Stimulated activated CD8-positive, alpha-beta memory T cell treated with anti-CD3 and anti-CD28 coated beads, Interleukin-15, amount 100 ng/mL, for 48 hours (primary cell): ENCODE results near the gene PCSK6.

Source experiments
- DNase-seq, 2 donors: peaks; one replicate each; pipeline ENCODE4 v3.0.0-alpha.2; 2020; ENCODE audit warnings: low read depth in 2 of 2

The PCSK6 gene

DNA sequence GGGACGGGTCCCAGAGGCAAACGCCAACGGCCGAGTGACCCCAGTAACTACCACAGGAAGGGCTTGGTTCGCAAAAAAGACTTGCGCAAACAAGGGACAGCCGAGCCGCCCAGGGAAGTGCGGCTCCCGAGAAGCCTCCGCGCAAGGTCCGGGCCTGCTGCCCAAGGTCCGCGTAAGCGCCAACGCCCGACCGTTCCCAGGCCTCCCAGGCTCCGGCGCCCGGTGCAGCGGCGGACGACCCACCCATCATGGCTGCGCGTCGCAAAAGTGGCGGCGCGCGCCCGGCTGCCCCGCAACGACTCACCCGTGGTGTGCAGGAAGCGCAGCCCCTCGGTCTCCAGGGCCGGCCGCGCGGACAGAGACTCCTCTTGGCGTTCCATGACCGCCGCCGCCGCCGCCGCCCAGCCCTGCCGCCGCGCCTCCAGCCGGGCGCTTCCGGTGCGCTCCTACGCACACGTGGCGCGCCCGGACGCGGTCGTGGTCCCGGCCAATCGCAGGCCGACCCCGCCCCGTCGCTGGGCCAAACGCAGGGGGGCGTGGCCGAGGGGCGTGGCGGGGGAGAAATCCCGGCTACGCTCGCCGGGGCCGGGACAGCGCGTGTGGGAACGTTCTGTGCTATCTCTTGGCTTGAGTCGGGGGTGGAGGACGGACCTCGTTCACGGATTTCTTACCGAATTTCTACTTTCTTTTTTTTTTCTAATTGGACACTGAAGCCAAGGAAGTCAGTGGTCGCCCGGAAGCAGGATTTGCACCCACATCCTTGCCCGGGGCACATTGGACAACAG is 212.3 kb downstream of the PCSK6 start, which contains the start of gene SELENOS:
Gene SELENOS (minus strand): TSS at position 448 of the 785 bp plus-strand sequence. CDS start 68 bp downstream, at position 380.
- peak; percentile 84 to 85 for DNase-seq

DNA sequence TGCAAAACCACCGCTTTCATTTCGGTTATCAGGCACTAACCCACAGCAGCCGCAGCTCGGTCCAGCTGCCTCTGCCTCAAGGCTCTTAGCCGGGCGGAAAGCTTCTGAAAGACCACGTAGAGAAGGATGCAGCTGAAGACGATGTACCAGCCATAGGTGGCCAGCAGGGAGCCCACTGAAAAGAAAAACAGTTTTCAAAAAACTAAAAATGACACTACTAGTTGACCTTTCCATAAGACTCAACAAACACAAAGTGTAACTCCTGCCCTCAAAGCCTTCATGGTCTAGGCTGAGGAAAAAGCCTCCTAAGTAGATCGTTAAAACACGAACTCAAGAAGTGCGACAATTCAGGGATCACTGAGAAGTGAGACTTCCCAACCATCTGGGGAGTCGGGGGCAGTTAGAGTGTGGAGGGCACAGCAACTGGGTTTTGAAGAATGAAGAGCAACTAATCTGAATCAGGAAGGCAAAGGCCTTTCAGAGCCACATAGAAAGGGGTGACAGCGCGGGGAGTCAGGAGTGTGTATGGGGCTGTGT is 212.9 kb downstream of the PCSK6 start:
- no peak for DNase-seq

DNA sequence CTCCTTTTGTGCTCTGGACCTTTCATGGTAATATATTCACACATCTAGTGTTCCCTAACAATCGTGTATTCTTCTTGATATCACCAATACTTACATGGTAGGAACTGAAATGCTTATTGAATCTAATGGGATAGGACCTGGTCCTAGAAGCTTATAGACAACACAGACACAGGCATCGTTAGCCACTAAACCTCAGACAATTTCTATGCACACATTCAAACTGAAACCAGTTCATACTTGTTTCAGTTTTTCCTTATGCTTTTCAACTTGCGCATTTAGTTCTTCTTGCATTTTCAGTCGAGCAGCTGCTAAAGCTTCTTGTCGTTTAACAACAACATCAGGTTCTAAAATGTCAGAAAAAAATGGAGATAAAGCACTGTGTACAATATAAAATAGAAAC is 214.5 kb downstream of the PCSK6 start:
- DNase-seq: no peak

DNA sequence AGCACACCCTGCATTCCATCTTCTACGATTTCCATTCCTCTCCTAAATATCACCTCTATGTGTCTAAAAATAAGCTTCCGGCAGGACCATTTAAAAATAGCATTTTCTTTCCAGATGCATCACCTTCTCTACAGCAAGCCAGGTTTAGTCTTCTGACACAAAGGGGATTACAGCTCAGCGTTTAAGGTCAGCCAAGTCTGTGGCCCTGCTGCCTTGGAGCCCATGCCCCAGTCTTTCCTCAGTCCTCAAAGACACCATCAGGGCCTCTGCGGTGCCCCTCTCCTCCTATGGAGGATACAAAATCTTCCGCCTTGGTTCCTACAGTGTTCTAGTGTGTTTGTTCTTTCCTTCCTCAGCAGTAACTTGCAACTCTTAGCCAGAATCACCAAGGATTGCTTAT is 216.0 kb downstream of the PCSK6 start:
- DNase-seq: no peak

DNA sequence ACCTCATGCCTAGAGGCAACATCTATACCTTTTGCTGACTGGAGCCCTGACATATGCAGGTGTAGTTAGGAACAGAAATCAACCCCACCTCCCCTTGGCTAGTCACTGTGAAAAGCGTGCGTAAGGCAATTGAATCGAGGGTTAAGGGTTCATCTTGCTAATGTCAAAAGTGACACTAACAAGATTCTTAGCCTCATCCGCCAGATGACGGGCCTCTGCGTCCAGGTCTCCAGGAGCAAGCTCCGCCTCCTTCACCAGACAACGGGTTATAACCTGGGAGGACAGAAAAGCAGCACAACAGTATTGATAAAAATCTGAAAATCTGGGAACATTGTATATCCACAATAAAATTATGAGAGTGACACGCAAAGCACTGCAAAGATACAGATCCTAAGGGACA is 216.9 kb downstream of the PCSK6 start:
- no peak for DNase-seq

DNA sequence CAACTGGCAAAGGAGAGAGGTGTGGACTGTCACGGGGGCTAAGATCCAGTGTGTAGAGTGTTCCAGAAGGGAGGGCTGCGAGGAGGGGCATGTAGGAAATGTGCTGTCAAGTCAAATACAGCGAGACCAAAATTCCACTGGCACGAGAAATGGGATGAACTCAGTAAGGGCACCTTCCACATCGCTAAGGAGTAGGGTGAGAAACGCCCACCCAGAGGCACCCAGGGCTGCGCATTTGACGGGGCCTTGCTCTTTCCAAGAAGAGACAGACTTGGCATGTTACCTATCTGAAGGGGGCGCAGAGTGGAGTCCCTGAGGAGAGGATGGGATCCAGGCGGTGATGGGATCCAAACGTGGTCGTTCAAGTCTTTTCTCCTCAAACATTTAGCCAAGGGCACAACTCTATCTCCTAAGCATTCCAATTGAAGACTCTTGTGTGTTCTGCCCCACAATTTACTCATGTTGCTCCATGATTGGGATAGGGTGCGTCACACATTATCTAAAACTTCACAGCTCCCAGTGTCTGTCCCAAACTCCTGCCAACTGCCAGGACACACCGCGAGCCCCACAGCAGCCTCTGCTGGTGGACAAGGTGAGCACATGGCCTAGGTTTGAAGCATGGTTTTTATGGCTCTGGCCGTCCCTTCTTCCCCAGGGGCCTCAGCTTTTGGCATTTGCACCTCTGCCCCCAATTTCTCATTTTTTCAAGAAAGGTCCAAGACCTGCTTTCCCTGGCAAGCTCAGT is 219.9 kb downstream of the PCSK6 start:
- no peak for DNase-seq

DNA sequence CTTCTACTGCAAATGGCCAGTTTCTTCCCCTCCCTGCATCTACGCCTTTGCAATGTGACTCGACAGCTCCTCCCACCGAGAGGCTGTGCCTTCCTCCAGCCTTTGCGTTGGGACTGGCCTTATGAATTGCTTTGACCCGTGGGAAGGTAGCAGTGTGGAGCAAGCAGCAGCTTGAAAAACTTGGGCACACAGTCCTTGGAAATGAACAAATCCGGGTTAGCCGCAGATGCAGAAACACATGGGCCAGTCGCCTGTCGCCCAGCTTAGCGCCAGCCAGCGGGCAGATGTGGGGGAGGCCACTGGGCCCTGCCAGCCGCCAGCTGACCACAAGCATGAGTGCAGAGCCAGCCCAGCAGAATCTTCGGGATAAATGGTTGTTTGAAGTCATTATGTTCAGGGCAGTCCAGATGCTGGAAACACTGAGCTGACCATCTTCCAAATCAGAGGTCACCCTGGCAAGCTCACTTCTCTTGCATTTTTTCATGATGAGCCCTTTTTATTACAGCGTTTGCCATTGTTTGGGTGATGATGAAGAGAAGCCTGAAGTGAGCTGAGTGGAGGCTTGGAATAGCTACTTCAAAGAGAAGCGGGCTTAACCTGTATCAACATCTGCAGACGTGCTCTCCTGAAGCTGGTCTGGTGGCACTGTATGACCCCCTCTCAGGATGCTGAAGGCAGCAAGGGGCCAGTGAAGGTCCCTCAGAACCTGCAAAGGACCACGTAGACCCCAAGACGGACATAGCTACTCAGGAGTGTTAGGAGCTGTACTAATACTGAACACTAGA is 222.0 kb downstream of the PCSK6 start:
- no peak for DNase-seq

DNA sequence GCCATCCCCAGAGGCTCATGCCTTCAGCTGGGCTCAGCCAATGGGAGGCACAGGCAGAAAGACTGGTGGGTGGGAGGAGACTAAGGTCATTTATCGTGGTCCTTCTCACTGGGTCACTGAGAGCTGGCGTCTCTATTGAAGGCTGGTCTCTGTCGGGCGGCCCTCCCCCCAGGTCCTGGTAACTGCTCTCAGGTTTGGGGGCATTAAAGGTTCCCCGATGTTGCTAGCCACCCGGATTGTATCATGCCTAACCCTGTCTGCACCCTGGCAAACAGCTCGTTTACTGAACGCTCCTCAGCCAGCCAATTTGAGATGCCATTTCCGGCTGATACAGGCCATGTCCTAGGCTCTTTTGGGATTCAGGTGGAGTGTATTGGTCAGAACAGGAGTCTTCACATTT is 222.7 kb downstream of the PCSK6 start:
- no peak for DNase-seq

DNA sequence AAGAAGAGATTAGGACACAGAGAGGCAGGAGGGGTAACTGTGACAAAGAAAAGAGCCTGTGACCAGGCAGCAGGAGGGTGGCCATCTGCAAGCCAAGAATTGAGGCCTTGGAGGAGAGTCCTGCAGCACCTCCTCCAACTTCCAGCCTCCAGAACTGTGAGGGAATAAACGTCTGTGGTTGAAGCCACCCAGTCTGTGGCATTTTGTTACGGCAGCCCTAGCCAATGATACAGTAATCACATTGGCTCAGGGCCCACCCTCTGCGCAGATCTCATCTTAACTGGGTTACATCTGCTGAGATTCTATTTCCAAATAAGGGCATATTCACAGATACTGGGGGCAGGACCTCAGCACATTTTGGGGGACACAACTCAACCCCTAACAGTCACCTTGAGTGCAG is 223.5 kb downstream of the PCSK6 start:
- DNase-seq: no peak

DNA sequence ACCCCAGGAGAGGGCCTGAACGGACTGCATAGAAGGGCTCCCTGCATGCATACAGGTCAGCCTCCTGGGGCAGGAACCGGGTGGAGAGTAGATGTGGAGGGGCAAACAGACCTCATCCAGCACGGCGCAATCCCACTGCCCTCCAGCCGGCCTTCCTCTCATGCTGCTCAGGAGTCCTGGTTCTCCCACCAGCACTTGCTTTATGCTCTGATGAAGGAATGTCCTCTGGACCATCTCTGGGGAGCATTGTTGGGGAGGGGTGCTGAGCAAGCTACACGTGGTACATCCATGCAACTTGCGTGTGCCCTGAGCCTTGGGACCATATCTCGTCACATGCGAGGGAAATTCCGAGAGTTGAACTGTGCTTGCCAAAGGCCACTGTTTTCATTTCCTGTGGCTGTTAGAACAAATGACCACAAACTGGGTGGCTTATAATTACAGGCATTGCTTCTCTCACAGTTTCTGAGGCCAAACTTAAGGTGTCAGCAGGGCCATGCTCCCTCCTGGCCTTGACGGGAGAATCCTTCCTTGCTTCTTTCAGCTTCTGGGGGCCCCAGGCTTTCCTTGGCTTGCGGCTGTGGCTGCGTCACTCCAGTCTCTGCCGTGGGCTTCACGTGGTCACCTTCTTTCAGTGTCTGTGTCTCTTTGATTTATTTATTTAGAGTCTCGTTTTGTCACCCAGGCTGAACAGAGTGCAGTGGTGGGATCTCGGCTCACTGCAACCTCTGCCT is 224.4 kb downstream of the PCSK6 start:
- DNase-seq: no peak

DNA sequence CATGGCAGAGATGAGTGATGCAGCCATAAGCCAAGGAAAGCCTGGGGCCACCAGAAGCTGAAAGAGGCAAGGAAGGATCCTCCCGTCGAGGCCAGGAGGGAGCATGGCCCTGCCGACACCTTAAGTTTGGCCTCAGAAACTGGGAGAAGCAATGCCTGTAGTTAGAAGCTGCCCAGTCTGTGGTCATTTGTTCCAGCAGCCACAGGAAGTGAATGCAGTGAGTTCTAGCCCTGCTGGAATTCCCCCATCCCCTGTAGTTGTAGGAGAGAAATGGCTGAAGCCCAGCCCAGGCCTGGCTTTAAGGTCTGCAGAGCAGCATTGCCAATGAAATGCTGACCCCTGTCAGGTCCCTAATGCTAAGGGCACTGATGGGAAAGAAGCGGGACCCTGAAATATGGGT is 225.5 kb downstream of the PCSK6 start:
- no peak for DNase-seq

DNA sequence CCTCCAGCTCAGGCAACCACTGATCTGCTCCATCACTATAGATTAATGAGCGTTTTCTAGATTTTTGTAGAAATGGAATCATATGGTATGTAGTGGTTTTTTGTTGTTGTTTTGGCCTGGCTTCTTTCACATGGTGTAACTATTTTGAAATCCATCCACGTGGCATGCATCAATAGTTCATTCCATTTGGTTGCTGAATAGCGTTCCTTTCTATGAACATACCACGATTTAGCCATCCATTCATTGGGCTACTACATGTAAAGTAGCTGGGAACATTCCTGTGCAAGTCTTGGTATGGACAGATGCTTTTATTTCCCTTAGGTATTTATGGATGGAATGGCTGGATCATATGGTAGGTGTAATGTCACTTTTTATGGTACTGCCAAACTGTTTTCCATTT is 227.0 kb downstream of the PCSK6 start:
- DNase-seq: no peak

DNA sequence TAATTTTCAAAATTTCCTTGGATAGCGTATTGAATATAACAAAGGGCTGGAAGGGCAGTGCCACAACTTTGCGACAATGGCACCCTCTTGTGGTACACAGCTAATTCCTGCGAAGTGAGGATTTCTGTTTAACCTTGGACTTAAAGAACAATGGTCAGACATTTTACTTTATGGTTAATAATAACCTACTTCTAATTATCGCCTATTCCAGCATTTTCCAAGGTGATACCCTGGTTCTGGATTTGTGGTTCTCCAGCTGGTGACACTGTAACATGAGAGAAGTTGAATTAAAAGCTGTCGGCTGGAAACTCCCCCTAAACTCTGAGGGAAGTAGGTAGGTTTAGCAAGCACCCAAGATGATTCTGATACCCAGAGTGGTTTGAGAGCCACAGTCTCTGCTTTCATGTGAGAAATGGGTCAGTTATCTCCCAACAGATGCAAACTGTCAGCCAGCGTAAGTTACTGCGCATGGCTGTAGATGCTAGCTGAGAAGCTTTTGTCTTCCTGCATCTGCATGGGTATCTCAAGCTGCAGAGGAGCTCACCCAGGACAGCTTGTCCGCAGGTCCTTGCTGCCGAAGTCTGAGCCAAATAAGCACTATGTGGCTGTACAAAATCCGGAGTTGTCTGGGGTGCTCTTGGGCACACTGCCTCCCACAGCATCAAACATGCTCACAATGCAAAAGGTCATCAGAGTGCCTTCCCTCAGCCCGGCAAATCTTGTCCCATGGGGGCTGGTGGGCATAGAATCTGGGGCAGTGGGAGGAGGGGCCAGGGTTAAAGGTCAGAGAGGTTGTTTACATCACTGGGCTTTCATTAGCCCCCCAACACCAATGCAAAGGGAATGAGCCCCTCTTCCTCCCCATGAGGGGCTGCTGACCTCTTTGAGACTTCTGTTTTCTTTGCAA is 231.0 kb downstream of the PCSK6 start:
- DNase-seq: no peak

DNA sequence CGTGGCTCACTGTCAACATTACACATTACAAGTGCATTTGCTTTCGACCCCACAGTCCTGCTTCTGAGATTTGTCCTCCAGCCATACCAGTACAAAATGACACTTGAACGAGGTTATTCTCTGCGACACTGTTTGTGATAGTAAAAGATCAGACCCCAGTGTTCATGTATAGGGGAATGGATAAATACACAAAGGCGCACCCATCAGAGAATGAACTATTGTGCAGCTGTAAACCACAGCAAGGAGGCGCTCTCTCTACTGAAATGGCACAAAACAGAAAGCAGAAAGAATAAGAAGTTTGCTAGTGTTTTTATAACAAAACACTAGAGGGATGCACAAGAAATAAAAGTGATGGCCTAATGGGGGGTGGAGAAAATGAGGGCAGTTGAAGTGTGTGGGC is 232.8 kb downstream of the PCSK6 start:
- no peak for DNase-seq

DNA sequence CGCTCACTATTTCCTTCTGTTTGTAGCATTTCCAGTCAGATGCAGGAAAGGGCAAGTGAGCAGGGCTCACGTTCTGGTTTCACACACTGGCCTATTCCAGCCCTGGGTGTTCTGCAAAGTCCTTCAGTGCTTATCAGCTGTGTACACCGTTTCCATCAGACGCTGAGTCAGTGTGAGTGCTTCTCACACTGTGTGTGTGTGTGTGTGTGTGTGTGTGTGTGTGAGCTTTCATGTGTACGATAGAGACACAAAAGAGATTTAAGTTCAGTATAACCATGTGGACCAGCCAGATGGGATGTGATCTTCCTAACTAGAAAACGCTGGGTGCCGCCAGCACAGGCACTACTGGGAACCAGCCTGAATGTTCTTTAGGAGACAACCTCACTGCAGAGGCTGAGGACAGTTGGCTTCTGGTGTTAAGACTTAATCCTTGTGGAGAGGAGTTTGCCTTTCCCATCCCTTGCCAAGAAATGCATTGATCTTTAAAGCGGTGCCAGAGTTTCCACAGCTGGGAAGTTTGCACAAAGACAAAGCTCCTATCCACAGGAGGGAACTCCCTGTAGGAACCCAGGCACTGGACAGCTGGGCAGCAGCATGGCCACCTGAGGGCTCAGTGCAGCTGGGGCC is 233.8 kb downstream of the PCSK6 start:
- DNase-seq: no peak

DNA sequence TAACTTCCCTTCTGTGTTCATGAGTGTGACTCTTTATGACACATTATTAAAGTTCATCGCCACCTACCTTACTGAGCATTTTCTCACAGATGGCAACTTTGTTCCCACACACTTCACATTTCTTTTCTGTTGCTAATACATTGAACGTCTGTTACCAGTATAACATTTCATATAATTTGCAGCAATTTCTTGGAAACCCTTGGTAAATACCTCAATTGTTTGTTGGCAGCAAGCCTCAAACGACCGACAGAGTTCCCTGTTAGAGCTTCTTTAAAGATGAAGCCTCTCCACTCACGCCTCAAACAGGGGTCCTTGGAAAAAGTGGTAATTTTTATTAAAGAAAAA is 234.5 kb downstream of the PCSK6 start:
- DNase-seq: no peak

DNA sequence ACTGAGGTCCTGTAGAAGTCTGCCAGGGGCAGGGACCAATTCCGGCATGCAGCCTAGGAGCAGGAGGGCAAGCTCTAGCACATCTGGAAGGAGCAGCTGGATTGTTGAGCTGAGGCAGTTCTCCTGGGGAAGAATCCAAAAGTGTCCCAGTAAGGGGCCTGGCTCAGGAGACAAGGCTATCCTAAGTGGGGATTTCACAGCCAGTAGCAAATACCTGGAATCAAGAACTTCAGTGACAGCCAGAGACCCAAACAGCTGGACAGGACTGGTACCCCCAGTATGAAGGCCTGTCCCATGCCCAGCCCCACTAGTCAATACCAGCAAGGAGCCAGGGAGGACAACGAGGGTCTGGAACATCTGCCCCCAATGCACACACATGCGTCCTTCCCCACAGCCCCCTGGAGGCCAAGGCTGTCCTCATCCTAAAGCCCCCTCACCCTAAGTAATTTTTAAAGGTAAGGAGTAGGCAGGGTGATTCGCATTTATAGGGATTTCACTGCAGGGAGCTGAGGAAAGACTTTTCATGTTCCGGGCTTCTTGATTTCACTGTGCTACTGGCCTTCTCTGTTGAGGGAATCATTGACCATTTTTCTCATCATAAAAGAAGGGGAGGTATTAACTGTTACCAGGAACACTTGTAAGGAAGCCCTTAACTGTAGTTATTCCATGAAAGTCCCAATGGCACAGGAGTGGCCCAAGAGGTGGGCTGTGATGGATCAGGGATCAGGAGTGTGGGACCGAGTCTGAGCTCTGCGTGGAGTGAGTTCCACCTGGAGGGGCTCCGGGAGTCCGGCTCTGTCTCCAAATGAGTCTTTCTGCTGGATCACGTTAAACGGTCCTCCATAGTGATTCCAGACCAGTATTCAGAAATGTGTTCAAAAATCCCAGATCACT is 235.1 kb downstream of the PCSK6 start:
- no peak for DNase-seq
